ENCODE results near the gene JAKMIP1. TPM values are rescaled to one million over a fixed set of nuclear protein-coding genes. Genes with fewer than 3 reads are reported as not detected.
A peak's percentile ranks its signal among the peaks of the same experiment; 100 is the strongest.

Gene JAKMIP1
- total RNA-seq, 3 donors from 2014 or later: 0.66 to 0.88 (median 0.80) TPM

- no peak for DNase-seq (ENCODE audit: low spot score in 2 of 2)
- H3K27ac ChIP-seq: no peak overlapping the region
- no peaks in the 10 kb centered on the region for H3K9me3 ChIP-seq
- peaks cover 0 to 23% of the 10 kb centered on the region in 2 donors for H3K27me3 ChIP-seq
- no peaks in the 10 kb centered on the region for H3K4me1 ChIP-seq
- no peak for TF ChIP-seq POLR2A (IDR thresholded peaks at IDR 0.05)
- TF ChIP-seq CTCF (IDR thresholded peaks at IDR 0.05): no peak
- TF ChIP-seq POLR2AphosphoS5 (IDR thresholded peaks at IDR 0.05): no peak
- intact Hi-C loops (cut with DNase I; ENCODE audit: low total_unique reads): no loop called here
- H3K36me3 ChIP-seq: no peaks in the 10 kb centered on the region
- H3K4me3 ChIP-seq: no peak overlapping the region
Measured at GRCh38 chr4:6013564-6013963, 186.8 kb downstream of the JAKMIP1 start.

GRCh38 chr4:6012200-6012599, 188.1 kb downstream of the JAKMIP1 start:
- intact Hi-C loops (cut with DNase I; ENCODE audit: low total_unique reads): no loop called here
- H3K27me3 ChIP-seq: peaks cover 0 to 36% of the 10 kb centered on the region in 2 donors
- DNase-seq (ENCODE audit: low spot score in 2 of 2): no peak

GRCh38 chr4:6011686-6012085, 188.7 kb downstream of the JAKMIP1 start:
- intact Hi-C loops (cut with DNase I; ENCODE audit: low total_unique reads): no loop called here
- DNase-seq (ENCODE audit: low spot score in 2 of 2): peak in 1 of 2 donors; percentile 30
- Histone ChIP-seq H3K4me1 (no peaks in the 10 kb centered on the region), H3K27me3 (peaks cover 0 to 41% of the 10 kb centered on the region in 2 donors), H3K4me3 (no peak overlapping the region), H3K27ac (no peak overlapping the region), H3K9me3 (no peaks in the 10 kb centered on the region), H3K36me3 (no peaks in the 10 kb centered on the region)
- TF ChIP-seq POLR2A (IDR thresholded peaks at IDR 0.05) (no peak), POLR2AphosphoS5 (IDR thresholded peaks at IDR 0.05) (no peak), CTCF (IDR thresholded peaks at IDR 0.05) (no peak)

More at GRCh38 chr4:6012200-6012599, 188.1 kb downstream of the JAKMIP1 start:
- no peaks in the 10 kb centered on the region for H3K9me3 ChIP-seq
- H3K27ac ChIP-seq: no peak overlapping the region
- no peak overlapping the region for H3K4me3 ChIP-seq
- no peak for TF ChIP-seq POLR2A (IDR thresholded peaks at IDR 0.05)
- no peak for TF ChIP-seq POLR2AphosphoS5 (IDR thresholded peaks at IDR 0.05)
- no peak for TF ChIP-seq CTCF (IDR thresholded peaks at IDR 0.05)
- no peaks in the 10 kb centered on the region for H3K36me3 ChIP-seq
- no peaks in the 10 kb centered on the region for H3K4me1 ChIP-seq

GRCh38 chr4:6011271-6011671, 189.1 kb downstream of the JAKMIP1 start:
- DNase-seq (ENCODE audit: low spot score in 2 of 2): no peak
- no peak for TF ChIP-seq POLR2A (IDR thresholded peaks at IDR 0.05)
- TF ChIP-seq CTCF (IDR thresholded peaks at IDR 0.05): no peak
- TF ChIP-seq POLR2AphosphoS5 (IDR thresholded peaks at IDR 0.05): no peak
- Histone ChIP-seq H3K9me3 (no peaks in the 10 kb centered on the region), H3K36me3 (no peaks in the 10 kb centered on the region), H3K27me3 (peaks cover 0 to 45% of the 10 kb centered on the region in 2 donors), H3K27ac (no peak overlapping the region), H3K4me1 (no peaks in the 10 kb centered on the region), H3K4me3 (no peak overlapping the region)
- intact Hi-C loops (cut with DNase I; ENCODE audit: low total_unique reads): no loop called here

GRCh38 chr4:6010789-6011188, 189.6 kb downstream of the JAKMIP1 start:
- Histone ChIP-seq H3K4me3 (no peak overlapping the region), H3K27me3 (peaks cover 0 to 50% of the 10 kb centered on the region in 2 donors), H3K36me3 (no peaks in the 10 kb centered on the region), H3K27ac (no peak overlapping the region), H3K9me3 (no peaks in the 10 kb centered on the region), H3K4me1 (no peaks in the 10 kb centered on the region)
- intact Hi-C loops (cut with DNase I; ENCODE audit: low total_unique reads): no loop called here
- TF ChIP-seq POLR2AphosphoS5 (IDR thresholded peaks at IDR 0.05) (no peak), POLR2A (IDR thresholded peaks at IDR 0.05) (no peak), CTCF (IDR thresholded peaks at IDR 0.05) (no peak)
- no peak for DNase-seq (ENCODE audit: low spot score in 2 of 2)

All from breast epithelium (tissue), 4 donors.